WERI-Rb-1 (cell line): Measurements from ENCODE around the gene RSPO1.

Experiments used
- DNase-seq: peaks from one replicate; pipeline ENCODE4 v3.0.0-alpha.2; 2020
- H3K27ac ChIP-seq: fragments of 250-450 bp; sonication (Bioruptor Pico); 2 replicates; pipeline ENCODE4 v1.5.1; 2020; ENCODE audit warnings: mild to moderate bottlenecking, moderate library complexity
- H3K27me3 ChIP-seq: fragments of 250-450 bp; sonication (Bioruptor Pico); 2 replicates; pipeline ENCODE4 v1.5.1; 2021; ENCODE audit warnings: mild to moderate bottlenecking, low read depth, moderate library complexity; ENCODE audit not compliant: insufficient read depth, severe bottlenecking
- H3K36me3 ChIP-seq: fragments of 250-450 bp; sonication (Bioruptor Pico); 2 replicates; pipeline ENCODE4 v1.5.1; 2020; ENCODE audit warnings: mild to moderate bottlenecking, moderate library complexity
- H3K4me3 ChIP-seq: 2 replicates; pipeline ENCODE4 v1.5.1; 2011; ENCODE audit warnings: low read depth, mild to moderate bottlenecking, control low read depth, low read length
- H3K9me3 ChIP-seq: fragments of 250-450 bp; sonication (Bioruptor Pico); 2 replicates; pipeline ENCODE4 v1.5.1; 2021; ENCODE audit warnings: mild to moderate bottlenecking, moderate library complexity; ENCODE audit not compliant: severe bottlenecking
- TF ChIP-seq, protein P1 (sequence below): IDR thresholded peaks from 2 replicates; pipeline ENCODE4 v1.5.1; 2011; ENCODE audit warnings: low read depth, mild to moderate bottlenecking, control low read depth, inconsistent platforms, low read length

The RSPO1 gene

DNA sequence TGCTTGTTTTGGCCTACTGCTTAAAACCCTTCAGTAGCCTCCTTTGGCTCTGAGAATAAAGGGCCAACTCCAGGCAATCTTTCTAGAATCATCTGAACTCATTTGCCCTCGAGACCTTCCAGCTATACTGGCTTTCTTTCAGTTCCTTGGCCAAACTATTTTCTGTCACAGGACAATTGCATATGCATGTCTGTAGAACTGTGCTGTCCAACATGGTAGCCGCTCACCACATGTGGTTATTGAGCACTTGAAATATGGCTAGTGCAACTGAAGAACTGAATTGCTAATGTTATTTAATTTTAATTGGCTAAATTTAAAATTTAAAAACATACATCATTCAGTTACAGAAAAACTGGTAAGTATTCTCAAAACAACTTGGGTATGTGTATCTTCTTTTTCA is 24.7 kb downstream of the RSPO1 start:
- no peak overlapping the region for H3K27ac ChIP-seq
- TF ChIP-seq, protein P1, sequence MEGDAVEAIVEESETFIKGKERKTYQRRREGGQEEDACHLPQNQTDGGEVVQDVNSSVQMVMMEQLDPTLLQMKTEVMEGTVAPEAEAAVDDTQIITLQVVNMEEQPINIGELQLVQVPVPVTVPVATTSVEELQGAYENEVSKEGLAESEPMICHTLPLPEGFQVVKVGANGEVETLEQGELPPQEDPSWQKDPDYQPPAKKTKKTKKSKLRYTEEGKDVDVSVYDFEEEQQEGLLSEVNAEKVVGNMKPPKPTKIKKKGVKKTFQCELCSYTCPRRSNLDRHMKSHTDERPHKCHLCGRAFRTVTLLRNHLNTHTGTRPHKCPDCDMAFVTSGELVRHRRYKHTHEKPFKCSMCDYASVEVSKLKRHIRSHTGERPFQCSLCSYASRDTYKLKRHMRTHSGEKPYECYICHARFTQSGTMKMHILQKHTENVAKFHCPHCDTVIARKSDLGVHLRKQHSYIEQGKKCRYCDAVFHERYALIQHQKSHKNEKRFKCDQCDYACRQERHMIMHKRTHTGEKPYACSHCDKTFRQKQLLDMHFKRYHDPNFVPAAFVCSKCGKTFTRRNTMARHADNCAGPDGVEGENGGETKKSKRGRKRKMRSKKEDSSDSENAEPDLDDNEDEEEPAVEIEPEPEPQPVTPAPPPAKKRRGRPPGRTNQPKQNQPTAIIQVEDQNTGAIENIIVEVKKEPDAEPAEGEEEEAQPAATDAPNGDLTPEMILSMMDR, result no peak
- peaks cover 25% of the 10 kb centered on the region for H3K36me3 ChIP-seq
- H3K27me3 ChIP-seq, result no peaks in the 10 kb centered on the region
- H3K4me3 ChIP-seq, result no peak overlapping the region
- H3K9me3 ChIP-seq, result no peaks in the 10 kb centered on the region
- DNase-seq, result no peak

DNA sequence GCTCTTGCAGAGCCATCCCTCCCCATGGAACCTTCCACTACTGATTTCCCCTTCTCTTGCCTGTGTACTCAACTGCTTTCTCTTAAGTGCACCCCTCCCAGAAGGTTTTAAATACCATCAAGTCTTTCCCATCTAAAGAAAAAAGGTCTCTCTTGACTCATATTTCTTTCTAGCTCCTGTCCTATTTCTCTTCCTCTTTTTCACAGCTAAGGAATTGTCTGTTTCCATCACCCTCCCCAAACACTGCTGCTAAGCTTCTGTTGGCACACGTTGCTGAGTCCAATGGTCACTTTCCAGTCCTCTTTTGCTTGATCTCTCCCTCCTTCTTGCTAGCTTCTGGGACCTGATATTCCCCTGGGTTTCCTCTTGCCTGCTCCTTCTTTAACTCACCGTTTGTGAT is 25.7 kb downstream of the RSPO1 start:
- Histone ChIP-seq H3K27me3 (no peaks in the 10 kb centered on the region), H3K4me3 (no peak overlapping the region), H3K27ac (no peak overlapping the region), H3K9me3 (no peaks in the 10 kb centered on the region), H3K36me3 (peaks cover 19% of the 10 kb centered on the region)
- TF ChIP-seq, protein P1, result no peak
- no peak for DNase-seq

DNA sequence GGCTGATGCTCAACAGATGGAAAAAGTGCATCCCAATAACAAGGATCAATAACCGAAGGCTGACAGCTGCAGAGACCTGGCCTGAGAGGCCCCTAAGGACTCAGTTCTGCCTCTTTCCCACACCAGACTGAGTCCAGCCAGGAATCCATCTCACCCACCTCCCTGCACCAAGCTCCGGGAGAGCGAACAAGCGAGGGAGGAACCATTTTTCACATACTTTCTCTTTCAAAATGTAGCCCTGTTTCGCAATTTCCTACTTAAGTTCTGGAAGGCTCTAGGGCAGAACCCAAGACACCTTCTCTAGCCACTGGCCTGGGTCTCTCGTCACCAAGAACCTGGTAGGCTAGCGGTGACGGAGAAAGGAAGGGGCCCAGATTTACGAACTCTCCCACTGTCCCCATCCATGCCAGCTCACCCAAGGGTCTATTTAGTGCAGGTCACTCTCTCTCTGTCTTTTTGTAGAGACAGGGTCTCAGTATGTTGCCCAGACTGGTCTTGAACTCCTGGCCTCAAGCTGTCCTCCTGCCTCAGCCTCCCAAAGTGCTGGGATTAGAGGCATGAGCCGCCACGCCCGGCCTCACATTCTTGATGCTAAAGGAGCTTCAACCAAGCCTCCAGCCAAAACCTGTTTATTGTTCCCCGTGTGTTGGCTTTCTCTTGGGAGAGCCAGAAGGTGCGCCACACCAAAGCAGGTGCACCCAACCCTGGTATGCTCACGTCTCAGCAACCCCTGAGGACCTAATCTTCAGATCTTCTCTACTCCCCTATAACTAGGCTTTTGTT is 28.0 kb downstream of the RSPO1 start:
- TF ChIP-seq, protein P1, result no peak
- no peak for DNase-seq
- Histone ChIP-seq H3K27ac (no peak overlapping the region), H3K4me3 (no peak overlapping the region), H3K27me3 (no peaks in the 10 kb centered on the region), H3K9me3 (no peaks in the 10 kb centered on the region), H3K36me3 (no peaks in the 10 kb centered on the region)

DNA sequence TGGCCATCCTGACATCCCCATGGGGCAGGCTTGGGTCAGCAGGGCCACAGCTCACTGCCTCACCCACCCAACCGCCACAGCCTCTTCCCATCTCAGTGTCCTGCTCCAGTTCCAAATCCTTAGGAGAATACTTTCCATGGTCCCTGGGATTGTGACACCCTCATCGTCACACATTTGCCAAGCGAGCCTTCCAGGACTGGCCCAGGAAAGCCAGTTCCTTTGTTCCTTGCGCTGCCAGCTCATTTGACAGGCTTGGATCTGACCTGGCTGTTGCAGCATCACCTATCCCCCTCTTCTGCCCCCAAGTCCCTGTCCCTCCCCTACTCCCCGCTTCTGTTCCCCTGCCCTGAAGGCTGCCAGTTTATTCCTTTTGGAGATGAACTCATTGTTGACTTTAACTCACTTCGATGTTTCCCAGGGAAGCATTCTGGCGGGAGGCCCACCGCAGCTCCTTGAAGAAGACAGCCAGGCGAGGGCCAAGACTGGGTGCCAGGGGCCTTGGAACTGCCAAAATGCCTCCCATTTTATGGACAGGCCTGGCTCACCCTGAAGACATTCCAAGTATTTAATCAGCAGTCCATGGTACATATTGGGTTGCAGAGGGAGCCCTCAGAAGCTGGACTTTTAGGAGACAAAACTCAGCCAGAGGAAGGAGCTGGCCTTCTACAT is 28.8 kb downstream of the RSPO1 start:
- no peaks in the 10 kb centered on the region for H3K27me3 ChIP-seq
- no peak for DNase-seq
- H3K27ac ChIP-seq, result no peak overlapping the region

DNA sequence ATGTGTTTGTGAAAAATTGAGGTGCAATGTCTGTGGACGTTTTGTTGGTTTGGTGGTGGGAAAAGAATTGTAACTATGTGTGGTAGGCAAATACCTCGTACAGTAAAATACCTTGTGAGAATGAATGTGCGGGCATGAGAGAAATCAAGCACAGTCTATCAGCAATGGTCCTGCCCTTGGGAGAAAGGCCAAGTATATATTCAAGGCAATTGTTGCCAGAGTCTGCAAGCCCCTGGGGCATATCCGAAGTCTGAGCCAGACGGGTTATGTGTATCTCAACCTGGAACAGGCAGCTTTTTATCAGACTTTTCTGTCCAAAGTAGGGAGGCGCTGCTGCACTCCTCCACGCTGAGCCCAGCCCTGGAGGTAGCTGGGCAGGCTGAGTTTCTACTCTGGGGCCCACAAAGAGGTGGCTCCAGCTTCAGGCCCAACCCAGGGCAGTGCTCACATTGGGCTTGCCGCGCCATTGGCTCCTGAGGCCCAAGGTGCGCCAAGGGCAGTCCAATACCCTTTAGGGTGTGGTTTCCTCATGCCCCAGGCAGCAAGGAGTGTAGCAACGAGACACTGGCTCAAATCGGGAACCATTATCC is 29.5 kb downstream of the RSPO1 start:
- Histone ChIP-seq H3K27me3 (no peaks in the 10 kb centered on the region), H3K36me3 (no peaks in the 10 kb centered on the region), H3K27ac (no peak overlapping the region), H3K9me3 (no peaks in the 10 kb centered on the region), H3K4me3 (no peak overlapping the region)
- no peak for DNase-seq
- TF ChIP-seq, protein P1, result no peak

More for the DNA sequence above, 28.8 kb downstream of the RSPO1 start:
- no peaks in the 10 kb centered on the region for H3K9me3 ChIP-seq
- H3K36me3 ChIP-seq, result no peaks in the 10 kb centered on the region
- TF ChIP-seq, protein P1, result no peak
- H3K4me3 ChIP-seq, result no peak overlapping the region
